GM19395 (cell line): Measurements from ENCODE around the gene TPD52L1.
A peak's percentile ranks its signal among the peaks of the same experiment; 100 is the strongest.

Source experiments
- ATAC-seq: cut with Tn5 transposase; IDR thresholded peaks from one replicate; pipeline ENCODE4 v1.9.1; 2021; ENCODE audit warnings: mild to moderate bottlenecking, moderate library complexity; ENCODE audit not compliant: unreplicated experiment

Gene TPD52L1

DNA sequence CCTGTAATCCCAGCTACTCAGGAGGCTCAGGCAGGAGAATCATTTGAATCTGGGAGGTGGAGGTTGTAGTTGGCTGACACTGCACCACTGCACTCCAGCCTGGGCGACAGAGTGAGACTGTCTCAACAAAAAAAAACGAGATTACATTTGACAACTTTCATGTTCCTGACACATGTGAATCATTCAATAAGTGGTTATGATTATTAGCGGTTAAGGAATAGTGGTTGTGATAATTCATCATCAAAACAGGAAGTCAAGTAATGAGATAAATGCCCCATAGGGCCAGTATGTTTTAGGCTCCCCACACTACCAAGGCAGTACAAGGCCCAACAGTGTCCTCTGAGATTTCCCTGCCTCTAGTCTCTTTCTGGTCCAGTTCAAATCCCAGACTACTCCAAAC is 145.7 kb downstream of the TPD52L1 start:
- ATAC-seq: no peak

DNA sequence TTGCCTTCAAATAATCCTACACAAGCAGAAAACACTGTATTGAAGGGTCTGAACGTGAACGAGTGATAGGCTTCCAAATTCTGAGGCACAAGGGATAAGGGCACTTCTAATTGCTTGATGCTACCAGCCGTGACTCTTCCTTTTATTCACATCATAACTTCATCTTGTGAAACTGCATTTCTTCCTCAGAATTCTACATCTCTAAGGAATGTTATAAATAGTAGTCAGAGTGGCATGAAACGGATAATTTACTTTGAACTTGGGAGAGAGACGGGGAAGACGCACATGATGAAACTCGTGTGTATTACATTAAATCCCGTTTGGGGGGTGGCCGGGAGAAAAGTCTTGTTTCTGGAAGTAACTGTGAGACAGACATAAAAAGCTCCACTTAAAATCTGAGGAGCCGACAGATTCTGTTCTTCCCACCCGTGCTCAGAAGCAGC is 147.4 kb downstream of the TPD52L1 start:
- ATAC-seq: no peak

- ATAC-seq: peak; percentile 82
Observed at GRCh38 chr6:125301435-125302391, 148.1 kb downstream of the TPD52L1 start, which contains the start of gene HDDC2. Gene HDDC2 (minus strand): TSS chr6:125301967. CDS start chr6:125301932, 35 bp downstream.

GRCh38 chr6:125302840-125303511 is 149.4 kb downstream of the TPD52L1 start:
- no peak for ATAC-seq

GRCh38 chr6:125303512-125303854 is 149.9 kb downstream of the TPD52L1 start:
- no peak for ATAC-seq

DNA sequence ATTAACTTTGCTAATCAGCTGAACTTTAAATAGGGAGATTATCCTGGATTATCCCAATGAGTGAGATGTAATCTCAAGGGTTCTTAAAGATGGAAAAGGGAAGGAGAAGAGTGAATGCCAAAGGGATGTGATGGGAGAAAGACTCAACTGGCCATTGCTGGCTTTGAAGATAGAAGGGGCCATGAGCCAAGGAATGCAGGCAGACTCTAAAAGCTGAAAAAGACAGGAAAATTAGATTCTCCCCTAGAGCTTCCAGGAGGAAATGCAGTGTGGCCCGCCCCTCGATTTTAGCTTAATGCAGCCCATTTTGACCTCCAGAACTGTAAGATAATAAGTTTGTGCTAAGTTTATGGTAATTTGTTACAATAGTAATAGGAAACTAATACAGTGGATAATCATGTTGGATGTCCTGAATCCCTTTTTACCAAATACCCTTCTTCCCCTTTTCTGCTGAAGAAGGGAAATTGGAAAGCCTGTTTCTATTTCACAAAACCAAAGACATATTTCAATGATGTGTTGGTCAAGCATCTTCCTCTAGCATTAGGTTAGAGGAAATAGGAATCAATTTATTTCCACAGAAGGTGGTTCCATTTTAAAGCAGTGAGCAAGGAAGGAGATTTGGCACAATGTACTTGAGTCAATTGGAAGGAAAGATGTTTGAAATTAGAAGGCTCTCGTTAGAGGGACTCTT is 151.5 kb downstream of the TPD52L1 start:
- no peak for ATAC-seq

- no peak for ATAC-seq
Observed at GRCh38 chr6:125306756-125307149, 153.2 kb downstream of the TPD52L1 start.

DNA sequence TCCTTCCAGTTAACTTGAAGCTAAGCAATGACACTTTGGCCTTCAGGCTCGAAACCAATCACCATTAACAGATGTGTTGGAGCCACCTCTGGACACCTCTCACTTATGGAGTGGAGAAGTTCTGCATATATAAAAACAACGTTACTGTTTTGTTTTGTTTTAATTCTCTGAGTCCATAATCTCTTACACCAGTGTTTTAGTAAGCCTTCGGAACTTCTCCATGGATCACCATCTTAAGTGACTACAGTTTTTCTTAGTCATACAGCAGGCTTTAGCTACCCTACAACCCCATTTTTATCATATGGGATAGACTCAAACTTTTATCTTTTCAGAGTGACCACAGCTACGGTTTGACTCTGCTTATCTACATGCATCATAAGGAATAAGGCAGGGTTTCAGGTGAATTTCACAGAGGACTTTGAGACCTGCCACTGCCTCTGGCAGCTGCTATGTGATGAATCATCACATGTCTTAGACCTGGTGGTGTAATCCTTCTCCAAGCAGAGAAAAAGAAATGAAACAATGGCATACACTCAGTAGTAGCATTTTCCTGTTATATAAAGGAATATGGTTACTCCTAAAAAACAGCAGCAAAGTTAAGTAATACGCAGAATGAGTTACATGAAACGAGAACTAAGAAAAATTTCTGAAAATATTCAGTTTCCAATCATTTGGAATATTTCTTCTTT is 153.7 kb downstream of the TPD52L1 start:
- no peak for ATAC-seq

- no peak for ATAC-seq
Observed at GRCh38 chr6:125307964-125308615, 154.5 kb downstream of the TPD52L1 start.

DNA sequence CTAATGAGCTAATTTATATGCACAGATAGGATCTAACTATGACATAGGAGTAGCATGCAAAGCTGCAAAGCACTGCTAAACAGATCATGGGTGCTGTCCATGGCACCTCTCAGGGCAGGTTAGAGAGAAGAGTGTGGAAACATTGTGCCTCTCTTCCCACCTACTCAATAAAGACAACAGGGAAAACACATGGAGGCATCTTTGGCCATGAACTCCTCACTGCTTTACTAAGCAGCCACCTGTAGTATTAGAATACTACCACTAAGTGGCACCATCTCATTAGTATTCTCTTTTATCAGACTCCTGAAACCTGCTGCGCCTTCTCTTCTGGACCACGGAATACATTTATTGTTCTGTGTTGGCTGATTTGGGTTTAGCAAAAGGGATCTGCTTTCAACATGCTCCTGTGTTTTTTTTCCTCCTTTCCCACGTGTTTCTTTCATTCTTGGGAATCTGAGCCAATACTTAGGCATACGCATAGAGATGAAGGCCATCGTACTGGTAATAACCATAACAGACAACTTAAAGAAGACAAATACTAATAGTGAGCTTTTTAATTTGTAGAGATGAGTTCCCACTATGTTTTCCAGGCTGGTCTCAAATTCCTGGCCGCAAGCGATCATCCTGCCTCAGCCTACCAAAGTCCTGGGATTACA is 157.5 kb downstream of the TPD52L1 start:
- ATAC-seq: peak; percentile 84

DNA sequence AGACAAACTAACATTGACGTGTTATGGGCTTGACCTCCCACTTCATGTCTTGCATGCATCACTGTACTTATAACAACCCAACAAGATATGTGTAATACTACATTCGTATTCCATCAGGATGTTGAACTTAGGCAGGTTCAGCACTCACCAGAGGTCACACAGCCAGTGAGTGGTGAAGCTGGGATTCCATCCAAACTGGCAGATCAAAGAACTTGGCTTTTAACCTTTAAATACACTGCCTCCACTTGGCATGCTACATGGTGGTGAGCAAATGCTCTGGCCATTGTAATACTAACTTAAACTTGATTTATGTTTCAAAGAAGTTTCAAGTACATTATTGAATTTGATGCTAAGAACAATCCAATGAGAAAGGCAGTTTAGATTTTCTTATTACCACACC is 158.9 kb downstream of the TPD52L1 start:
- ATAC-seq: no peak

DNA sequence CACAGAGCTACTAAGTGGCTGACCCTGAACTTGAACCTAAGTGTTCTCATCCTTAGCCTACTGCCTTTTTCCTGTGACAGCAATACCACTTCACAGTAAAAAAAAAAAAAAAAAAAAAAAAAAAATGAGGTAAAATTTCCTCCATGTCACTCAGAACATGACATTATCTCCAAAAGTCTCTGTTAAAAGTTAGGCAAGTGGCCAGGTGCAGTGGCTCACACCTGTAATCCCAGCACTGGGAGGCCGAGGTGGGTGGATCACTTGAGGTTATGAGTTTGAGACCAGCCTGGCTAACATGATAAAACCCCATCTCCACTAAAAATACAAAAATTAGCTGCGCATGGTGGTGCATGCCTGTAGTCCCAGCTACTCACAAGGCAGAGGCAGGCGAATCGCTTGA is 159.4 kb downstream of the TPD52L1 start:
- no peak for ATAC-seq
